GM13977 (cell line): Measurements from ENCODE around the gene MFAP2.

ENCODE experiments used
- DNase-seq: peaks from one replicate; pipeline ENCODE4 v3.0.0; 2012; ENCODE audit warnings: low spot score
- CTCF ChIP-seq: IDR thresholded peaks from 2 replicates; pipeline ENCODE4 v1.5.1; 2012; ENCODE audit warnings: mild to moderate bottlenecking, control low read depth; ENCODE audit not compliant: insufficient read depth; ENCODE audit errors: extremely low read depth, missing control alignments
- in situ Hi-C: fragments of 300-500 bp; cut with MboI; formaldehyde crosslinking; loops from one replicate; pipeline ENCODE4 v1.12.0; 2022; ENCODE audit warnings: low sequenced_read_pairs, low pct_unique_long_range_greater_than_20kb, mixed read lengths, inconsistent platforms; ENCODE audit not compliant: unreplicated experiment

The MFAP2 gene

GRCh38 chr1:16927711-16928485, 52.5 kb downstream of the MFAP2 start:
- in situ Hi-C loops, result no loop called here
- no peak for TF ChIP-seq CTCF
- DNase-seq, result peak; percentile 63

- TF ChIP-seq CTCF, result no peak
- in situ Hi-C loops, result no loop called here
- DNase-seq, result no peak
These were observed 53.2 kb downstream of the MFAP2 start for GRCh38 chr1:16927256-16927655.

- TF ChIP-seq CTCF, result no peak
- in situ Hi-C loops, result no loop called here
- DNase-seq, result peak; percentile 44
These were observed 53.8 kb downstream of the MFAP2 start for GRCh38 chr1:16926491-16927073.

GRCh38 chr1:16925635-16926490, 54.6 kb downstream of the MFAP2 start:
- in situ Hi-C loops, result no loop called here
- TF ChIP-seq CTCF, result no peak
- peak; percentile 59 for DNase-seq

GRCh38 chr1:16924919-16925477, 55.4 kb downstream of the MFAP2 start:
- in situ Hi-C loops, result no loop called here
- peak; percentile 33 for DNase-seq
- TF ChIP-seq CTCF, result no peak
